Cardiac fibroblast (primary cell): Measurements from ENCODE around the gene RBSN.
"Not testable (repeated sequence)": the region's sequence is repeated elsewhere in the genome, so short reads cannot be mapped to it uniquely, and the experiment has no call there.

Experiments used
- DNase-seq, 2 donors: peaks; one replicate each; pipeline versions ENCODE4 v3.0.0 to v3.0.0-alpha.2; 2010; ENCODE audit warnings: low read depth in 2 of 2
- H3K4me3 ChIP-seq, 2 donors: replicated peaks in 1 of 2; 1 replicate in 1 of 2; 2 replicates in 1 of 2; pipeline ENCODE4 v1.5.1; 2011; ENCODE audit warnings: low read depth in 2 of 2, low read length in 2 of 2, mild to moderate bottlenecking in 2 of 2, moderate library complexity in 1 of 2
- TF ChIP-seq, protein P1 (sequence below): IDR thresholded peaks from one replicate; pipeline ENCODE4 v1.5.1; 2011; ENCODE audit warnings: low read depth, mild to moderate bottlenecking, low read length, inconsistent platforms

The RBSN gene

DNA sequence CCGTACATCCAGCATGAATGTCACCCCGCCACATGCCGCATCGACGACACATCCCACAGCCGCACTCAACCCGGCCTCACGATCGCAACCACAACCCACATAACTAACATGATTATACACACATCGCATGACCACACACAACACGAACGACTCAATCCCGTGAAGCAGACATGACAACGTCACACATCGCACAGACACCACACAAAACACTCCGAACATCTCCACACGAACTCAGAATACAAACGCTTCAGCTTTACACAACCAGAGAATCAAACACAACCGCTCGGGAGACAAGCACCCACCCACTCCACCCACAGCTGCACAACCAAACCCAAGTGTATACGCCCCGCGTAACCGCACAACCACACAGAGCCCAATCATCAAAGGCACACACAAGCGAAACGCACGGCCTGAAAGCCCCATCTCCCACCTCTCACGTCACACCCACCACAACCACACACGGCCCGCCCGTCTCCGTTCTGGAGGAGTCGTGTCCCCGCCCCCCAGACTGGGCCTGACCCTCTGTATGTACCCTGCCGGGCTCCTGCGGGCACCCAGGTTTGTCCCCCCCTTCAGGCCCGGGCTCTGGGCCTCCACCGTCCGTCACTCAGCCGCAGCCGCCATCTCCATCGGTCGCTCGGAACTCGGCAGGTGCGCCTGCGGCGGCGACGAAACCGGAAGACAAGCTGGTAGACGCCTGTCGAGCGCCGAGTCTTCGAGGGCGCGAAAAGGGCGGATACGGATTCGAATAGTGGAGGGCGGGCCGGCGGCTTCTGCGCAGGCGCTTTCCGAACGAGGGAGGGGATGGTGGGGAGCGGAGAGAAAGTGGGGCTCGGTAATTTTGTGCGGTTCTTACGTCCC is at the start of gene RBSN:
Gene RBSN, minus strand, starts transcription at position 646 of the 861 bp plus-strand sequence. CDS start 3,028 bp downstream, outside the sequence.
- peak within 1 kb of the TSS; percentile 92 to 98 for H3K4me3 ChIP-seq
- TF ChIP-seq, protein P1, sequence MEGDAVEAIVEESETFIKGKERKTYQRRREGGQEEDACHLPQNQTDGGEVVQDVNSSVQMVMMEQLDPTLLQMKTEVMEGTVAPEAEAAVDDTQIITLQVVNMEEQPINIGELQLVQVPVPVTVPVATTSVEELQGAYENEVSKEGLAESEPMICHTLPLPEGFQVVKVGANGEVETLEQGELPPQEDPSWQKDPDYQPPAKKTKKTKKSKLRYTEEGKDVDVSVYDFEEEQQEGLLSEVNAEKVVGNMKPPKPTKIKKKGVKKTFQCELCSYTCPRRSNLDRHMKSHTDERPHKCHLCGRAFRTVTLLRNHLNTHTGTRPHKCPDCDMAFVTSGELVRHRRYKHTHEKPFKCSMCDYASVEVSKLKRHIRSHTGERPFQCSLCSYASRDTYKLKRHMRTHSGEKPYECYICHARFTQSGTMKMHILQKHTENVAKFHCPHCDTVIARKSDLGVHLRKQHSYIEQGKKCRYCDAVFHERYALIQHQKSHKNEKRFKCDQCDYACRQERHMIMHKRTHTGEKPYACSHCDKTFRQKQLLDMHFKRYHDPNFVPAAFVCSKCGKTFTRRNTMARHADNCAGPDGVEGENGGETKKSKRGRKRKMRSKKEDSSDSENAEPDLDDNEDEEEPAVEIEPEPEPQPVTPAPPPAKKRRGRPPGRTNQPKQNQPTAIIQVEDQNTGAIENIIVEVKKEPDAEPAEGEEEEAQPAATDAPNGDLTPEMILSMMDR, result no peak
- DNase-seq, result peak; percentile 94 to 95

DNA sequence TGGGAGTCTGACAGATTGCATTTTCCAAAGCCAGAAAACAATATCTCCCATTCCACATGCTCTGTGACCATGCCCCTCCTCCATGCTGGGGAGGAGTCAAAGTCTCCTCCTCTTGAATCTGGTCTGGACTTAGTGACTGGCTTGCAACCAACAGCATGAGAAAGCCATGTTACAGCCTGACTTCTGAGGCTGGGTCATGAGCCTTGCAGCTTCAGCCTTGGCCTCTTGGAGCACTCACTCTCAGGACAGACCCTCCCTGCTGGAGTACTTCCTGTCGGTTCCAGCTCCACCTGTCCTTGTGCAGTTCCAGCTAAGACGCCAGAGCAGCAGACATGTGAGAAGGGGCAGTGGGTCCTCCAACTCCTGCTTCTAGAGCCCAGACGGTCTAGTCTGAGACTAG is 49.7 kb upstream of the RBSN start:
- TF ChIP-seq, protein P1, result no peak
- DNase-seq, result peak in 1 of 2 donors; percentile 3
- H3K4me3 ChIP-seq, result no peak overlapping the region

DNA sequence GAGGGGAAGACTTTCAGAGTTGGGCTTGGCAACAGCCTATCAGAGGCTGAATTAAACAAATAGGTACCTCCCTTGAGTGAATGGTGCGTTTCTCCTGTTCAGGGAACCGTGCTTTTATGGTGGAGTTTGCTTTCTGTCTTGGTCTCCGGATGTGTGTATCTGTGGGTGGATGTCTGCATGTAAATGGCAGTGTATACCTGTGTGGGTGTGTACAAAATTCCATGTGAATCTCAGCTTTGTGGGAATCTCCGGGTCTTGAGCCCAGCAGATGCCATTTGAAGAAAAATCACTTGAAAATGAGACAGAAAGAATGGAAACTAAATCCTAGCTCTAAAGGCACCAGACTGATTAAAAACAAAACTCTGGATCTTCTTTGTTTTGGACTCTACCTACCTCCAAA is 37.9 kb upstream of the RBSN start:
- not testable (repeated sequence) for H3K4me3 ChIP-seq, DNase-seq

DNA sequence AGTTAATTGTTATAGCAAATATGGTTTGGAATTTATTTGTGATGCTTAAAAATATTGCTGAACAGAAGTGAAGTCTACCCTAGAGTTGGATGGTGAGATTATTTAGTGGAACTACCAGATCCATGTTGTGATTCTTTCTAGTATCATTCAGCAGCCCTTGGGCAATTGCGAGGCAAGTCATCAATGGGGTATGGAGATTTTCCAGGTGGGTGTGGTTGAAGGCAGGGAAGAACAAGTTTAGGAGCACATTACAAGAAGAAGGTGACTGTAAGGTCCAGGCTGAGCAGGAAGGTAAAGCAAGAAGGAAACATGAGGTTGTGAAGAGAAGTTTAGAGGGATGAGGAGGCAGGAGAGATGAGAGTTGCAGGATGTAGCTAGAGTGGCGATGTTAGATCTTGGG is 36.0 kb upstream of the RBSN start:
- DNase-seq, H3K4me3 ChIP-seq: not testable (repeated sequence)

DNA sequence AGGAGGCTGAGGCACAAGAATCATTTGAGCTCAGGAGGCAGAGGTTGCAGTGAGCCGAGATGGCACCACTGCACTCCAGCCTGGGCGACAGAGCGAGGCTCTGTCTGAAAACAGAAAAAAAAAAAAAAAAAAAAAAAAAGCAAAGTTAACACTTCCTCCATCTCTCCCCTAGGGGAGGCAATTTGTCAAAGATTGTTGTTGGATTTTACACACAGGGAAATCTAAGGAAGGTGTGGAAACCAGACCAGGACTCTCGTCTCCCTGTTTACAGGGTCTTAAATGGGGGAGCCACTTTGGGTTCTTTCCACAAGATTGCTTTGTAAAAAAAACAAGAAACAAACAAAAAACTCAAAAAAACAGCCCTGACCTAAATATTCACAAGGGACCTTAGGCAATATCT is 29.5 kb upstream of the RBSN start:
- not testable (repeated sequence) for DNase-seq, H3K4me3 ChIP-seq

DNA sequence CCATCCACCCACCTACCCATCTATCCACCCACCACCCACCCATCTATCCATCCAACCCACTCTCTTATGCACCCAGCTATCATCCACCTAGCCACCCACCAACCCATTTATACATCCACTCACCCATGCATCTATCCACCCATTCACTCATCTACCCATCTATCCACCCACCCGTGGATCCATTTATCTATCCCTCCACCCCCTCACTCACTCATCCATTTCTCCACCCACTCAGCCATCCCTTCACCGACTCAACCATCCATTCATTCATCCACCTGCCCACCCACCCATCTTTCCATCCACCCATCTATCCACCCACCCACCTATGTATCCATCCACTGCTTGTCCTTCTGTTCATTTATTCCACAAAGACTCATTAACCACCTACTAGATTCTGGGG is 28.0 kb upstream of the RBSN start:
- not testable (repeated sequence) for H3K4me3 ChIP-seq, DNase-seq

DNA sequence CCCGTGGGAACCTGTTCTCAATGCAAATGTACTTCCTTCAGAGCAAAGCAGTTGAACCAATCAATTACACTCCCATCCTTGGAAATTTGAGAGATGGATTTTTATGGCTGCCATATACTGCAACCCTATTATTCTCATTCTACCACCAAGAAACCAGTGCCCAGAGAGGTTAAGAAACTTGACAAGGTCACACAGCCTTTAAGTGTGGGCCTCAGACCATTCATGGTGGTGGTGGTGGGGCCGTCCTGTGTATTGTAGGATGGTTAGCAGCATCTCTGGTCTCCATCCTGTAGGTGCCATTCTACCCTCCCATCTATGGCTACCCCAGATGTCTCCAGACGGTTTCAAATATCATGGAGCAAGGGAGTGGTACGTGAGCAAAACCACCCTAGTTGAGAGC is 23.4 kb upstream of the RBSN start:
- no peak for DNase-seq
- TF ChIP-seq, protein P1, result no peak
- H3K4me3 ChIP-seq, result no peak overlapping the region

DNA sequence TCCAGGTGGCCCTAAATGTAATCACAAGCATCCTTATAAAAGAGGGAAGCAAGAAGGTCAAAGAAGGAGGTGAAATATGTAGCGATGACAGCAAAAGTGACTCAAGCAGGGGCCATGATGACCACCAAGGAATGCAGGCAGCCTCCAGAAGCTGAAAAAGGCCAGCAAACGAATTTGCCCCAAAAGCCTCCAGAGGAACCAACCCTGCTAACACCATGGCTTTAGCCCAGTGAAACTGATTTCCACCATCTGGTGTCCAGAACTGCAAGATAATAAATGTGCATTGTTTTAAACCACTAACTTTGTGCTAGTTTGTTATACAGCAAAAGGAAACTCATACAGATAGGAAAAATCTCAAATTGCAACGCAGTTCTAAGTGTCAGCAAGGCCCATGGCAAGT is 23.0 kb upstream of the RBSN start:
- TF ChIP-seq, protein P1, result no peak
- no peak for DNase-seq

DNA sequence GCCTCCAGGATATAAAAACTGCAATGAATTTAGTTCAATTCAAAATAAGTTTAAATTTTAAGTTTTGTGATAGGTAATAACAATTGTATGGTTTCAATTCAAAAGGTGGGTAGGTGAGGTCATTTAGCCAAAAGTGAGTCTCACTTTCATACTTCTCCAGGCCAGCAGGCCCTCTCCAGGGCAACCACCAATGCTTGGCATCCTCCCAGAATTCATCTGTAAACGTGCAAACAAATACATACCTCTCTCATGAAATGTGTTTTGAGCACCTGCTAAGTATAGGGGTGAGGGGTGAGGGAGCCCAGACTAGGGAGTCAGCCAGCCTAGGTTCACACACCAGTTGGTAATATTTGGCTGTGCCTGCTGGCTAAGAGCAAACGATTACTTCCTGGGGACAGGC is 22.0 kb upstream of the RBSN start:
- H3K4me3 ChIP-seq, result no peak overlapping the region
- TF ChIP-seq, protein P1, result no peak
- no peak for DNase-seq

More for the DNA sequence above, 23.0 kb upstream of the RBSN start:
- no peak overlapping the region for H3K4me3 ChIP-seq
